OCI-LY7 (cell line): Measurements from ENCODE around the gene ACACA.

Experiments
- EZH2phosphoT487 ChIP-seq: fragments of 200-600 bp; sonication (generic); IDR thresholded peaks from 2 replicates; pipeline ENCODE4 v1.6.1; 2018; ENCODE audit warnings: low read depth, borderline replicate concordance, mild to moderate bottlenecking, mixed run types, antibody characterized with exemption, low read length, moderate library complexity, mixed read lengths
- TF ChIP-seq, protein P1 (sequence below): fragments of 200-600 bp; sonication (generic); conservative IDR thresholded peaks from 2 replicates; pipeline ENCODE4 v1.5.1; 2014; ENCODE audit warnings: mild to moderate bottlenecking, antibody characterized with exemption, low read length, moderate library complexity, mixed read lengths

DNA sequence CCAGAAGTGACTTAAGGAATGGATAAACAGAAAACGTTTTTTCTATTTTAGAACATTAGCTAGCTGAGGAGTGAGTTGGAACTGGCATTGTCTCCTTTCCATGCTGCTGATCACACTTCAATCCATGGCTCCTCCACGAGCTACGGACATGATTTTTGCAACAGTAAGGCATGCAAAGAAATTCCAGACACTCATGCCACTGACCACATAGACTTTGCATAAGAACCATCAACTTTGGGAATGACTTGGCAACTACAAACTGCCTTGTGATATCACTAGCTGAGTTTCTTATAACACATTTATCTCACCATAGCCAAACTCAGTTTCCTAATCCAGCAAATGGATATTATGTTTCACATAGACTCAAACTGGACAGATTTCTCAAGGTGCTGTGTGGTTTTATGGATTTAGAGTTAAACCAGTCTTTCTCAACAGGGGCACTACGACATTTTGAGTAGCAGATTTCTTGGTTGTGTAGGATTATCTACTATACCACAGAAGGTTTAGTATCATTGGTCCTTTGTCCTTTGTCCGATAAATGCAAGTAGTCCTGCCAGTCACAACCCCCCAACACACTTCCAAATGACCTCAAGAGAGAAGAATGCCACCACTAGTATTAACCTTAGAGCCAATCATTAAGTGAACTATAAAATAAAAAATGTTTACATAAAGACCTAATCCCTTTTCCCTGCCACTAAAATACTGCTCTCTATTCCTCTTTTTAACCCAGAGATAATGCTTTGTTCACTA lies 79.1 kb downstream of the ACACA start:
- TF ChIP-seq, protein P1, sequence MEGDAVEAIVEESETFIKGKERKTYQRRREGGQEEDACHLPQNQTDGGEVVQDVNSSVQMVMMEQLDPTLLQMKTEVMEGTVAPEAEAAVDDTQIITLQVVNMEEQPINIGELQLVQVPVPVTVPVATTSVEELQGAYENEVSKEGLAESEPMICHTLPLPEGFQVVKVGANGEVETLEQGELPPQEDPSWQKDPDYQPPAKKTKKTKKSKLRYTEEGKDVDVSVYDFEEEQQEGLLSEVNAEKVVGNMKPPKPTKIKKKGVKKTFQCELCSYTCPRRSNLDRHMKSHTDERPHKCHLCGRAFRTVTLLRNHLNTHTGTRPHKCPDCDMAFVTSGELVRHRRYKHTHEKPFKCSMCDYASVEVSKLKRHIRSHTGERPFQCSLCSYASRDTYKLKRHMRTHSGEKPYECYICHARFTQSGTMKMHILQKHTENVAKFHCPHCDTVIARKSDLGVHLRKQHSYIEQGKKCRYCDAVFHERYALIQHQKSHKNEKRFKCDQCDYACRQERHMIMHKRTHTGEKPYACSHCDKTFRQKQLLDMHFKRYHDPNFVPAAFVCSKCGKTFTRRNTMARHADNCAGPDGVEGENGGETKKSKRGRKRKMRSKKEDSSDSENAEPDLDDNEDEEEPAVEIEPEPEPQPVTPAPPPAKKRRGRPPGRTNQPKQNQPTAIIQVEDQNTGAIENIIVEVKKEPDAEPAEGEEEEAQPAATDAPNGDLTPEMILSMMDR: no peak
- TF ChIP-seq EZH2phosphoT487: no peak
